A673 (cell line): ENCODE results near the gene TOR2A. TPM values are rescaled to one million over a fixed set of nuclear protein-coding genes. Genes with fewer than 3 reads are reported as not detected.
A peak's percentile ranks its signal among the peaks of the same experiment; 100 is the strongest.

Experiments used
- BruUV-seq: library from RNA; stranded (reverse); fragments of 400-500 nt; replicated peaks from 2 replicates; lab custom pipeline; 2021; lab: Mats Ljungman, UMichigan
- CTCF ChIA-PET: fragments of 300-600 bp; sonication (Branson Sonifier 250); formaldehyde crosslinking; loops from one replicate; lab custom pipeline; 2022; ENCODE audit warnings: antibody characterized with exemption; lab: Charles Lee
- POLR2A ChIA-PET: fragments of 300-600 bp; sonication (Branson Sonifier 250); formaldehyde crosslinking; loops from one replicate; lab custom pipeline; 2022; ENCODE audit warnings: antibody characterized with exemption; ENCODE audit not compliant: low non-redundant PET; lab: Charles Lee
- DNase-seq: peaks from one replicate; pipeline ENCODE4 v3.0.0-alpha.2; 2015; ENCODE audit warnings: low spot score
- H3K27ac ChIP-seq: fragments of 200-600 bp; sonication (generic); 2 replicates; pipeline ENCODE4 v1.5.1; 2016; ENCODE audit warnings: mixed run types, low read depth, mild to moderate bottlenecking, mixed read lengths, antibody characterized with exemption, low read length; ENCODE audit not compliant: poor library complexity, severe bottlenecking
- H3K27me3 ChIP-seq: fragments of 200-600 bp; sonication (generic); replicated peaks from 2 replicates; pipeline ENCODE4 v1.6.1; 2017; ENCODE audit warnings: mixed run types, low read depth, mild to moderate bottlenecking, mixed read lengths, antibody characterized with exemption, low read length; ENCODE audit not compliant: insufficient read depth, poor library complexity
- H3K36me3 ChIP-seq: fragments of 200-600 bp; sonication (generic); 2 replicates; pipeline ENCODE4 v1.6.1; 2016; ENCODE audit warnings: mixed run types, mild to moderate bottlenecking, mixed read lengths, antibody characterized with exemption, low read length; ENCODE audit not compliant: insufficient read depth, poor library complexity, severe bottlenecking
- H3K4me1 ChIP-seq: fragments of 200-600 bp; sonication (generic); 2 replicates; pipeline ENCODE4 v1.6.1; 2017; ENCODE audit warnings: mixed run types, mild to moderate bottlenecking, mixed read lengths, antibody characterized with exemption, low read length; ENCODE audit not compliant: insufficient read depth, poor library complexity, severe bottlenecking
- H3K4me3 ChIP-seq: fragments of 200-600 bp; sonication (generic); 2 replicates; pipeline ENCODE4 v1.5.1; 2016; ENCODE audit warnings: low read depth, mixed run types, mild to moderate bottlenecking, mixed read lengths, low read length; ENCODE audit not compliant: poor library complexity, severe bottlenecking
- H3K9me3 ChIP-seq: fragments of 200-600 bp; sonication (generic); 2 replicates; pipeline ENCODE4 v1.6.1; 2016; ENCODE audit warnings: mixed run types, low read depth, mild to moderate bottlenecking, mixed read lengths, antibody characterized with exemption, low read length; ENCODE audit not compliant: poor library complexity, severe bottlenecking
- EZH2 ChIP-seq: fragments of 200-600 bp; sonication (generic); IDR thresholded peaks from 2 replicates; pipeline ENCODE4 v1.6.1; 2017; ENCODE audit warnings: borderline replicate concordance, low read depth, mild to moderate bottlenecking, mixed read lengths, antibody characterized with exemption, low read length; ENCODE audit not compliant: poor library complexity, severe bottlenecking
- intact Hi-C: fragments of 100-400 bp; cut with micrococcal nuclease; formaldehyde crosslinking; loops from one replicate; pipeline ENCODE4 v1.10.0; 2022; ENCODE audit not compliant: unreplicated experiment
- total RNA-seq: library from RNA; stranded (reverse); gene quantifications from 2 replicates; pipeline ENCODE4 v1.2.3, GENCODE V29; 2021
- TF ChIP-seq, protein P1 (sequence below): fragments of 300-800, 200-600 bp; sonication (generic); conservative IDR thresholded peaks from 2 replicates; pipeline ENCODE4 v1.5.1; 2017; ENCODE audit warnings: low read depth, mild to moderate bottlenecking, antibody characterized with exemption, low read length, moderate library complexity, mixed read lengths

The TOR2A gene
- total RNA-seq, 1 experiment from 2014 or later = 9.2 TPM

DNA sequence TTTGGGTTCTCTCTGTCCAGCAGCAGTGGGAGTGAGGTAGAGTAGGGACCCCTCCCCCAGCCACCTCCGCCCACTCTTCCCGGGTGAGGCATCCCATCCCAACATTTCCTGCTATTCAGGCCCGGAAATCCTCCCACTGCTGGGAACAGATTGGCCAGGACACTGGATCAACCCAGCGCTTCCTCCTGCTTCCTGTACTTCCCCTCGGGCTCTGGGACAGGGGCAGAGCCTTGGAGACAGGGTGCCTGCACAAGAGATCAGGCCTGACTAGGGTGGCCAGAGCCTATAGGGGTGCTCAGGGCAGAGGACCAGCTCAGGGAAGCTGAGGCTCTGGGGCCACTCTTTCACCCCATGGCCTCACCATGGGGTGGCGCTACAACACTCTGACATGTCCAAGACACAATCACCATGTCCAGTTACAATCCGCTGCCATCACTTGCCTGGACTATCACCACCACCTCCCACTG is 28.9 kb upstream of the TOR2A start:
- intact Hi-C loops = no loop called here
- Histone ChIP-seq H3K27me3 (no peaks in the 10 kb centered on the region), H3K4me1 (no peaks in the 10 kb centered on the region), H3K9me3 (no peaks in the 10 kb centered on the region), H3K36me3 (no peaks in the 10 kb centered on the region), H3K27ac (no peak overlapping the region), H3K4me3 (no peak overlapping the region)
- no TSS peak for BruUV-seq
- ChIA-PET CTCF (no interaction called here), POLR2A (no interaction called here)
- TF ChIP-seq EZH2 = no peak
- TF ChIP-seq, protein P1, sequence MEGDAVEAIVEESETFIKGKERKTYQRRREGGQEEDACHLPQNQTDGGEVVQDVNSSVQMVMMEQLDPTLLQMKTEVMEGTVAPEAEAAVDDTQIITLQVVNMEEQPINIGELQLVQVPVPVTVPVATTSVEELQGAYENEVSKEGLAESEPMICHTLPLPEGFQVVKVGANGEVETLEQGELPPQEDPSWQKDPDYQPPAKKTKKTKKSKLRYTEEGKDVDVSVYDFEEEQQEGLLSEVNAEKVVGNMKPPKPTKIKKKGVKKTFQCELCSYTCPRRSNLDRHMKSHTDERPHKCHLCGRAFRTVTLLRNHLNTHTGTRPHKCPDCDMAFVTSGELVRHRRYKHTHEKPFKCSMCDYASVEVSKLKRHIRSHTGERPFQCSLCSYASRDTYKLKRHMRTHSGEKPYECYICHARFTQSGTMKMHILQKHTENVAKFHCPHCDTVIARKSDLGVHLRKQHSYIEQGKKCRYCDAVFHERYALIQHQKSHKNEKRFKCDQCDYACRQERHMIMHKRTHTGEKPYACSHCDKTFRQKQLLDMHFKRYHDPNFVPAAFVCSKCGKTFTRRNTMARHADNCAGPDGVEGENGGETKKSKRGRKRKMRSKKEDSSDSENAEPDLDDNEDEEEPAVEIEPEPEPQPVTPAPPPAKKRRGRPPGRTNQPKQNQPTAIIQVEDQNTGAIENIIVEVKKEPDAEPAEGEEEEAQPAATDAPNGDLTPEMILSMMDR = peak; percentile 45
- no peak for DNase-seq

DNA sequence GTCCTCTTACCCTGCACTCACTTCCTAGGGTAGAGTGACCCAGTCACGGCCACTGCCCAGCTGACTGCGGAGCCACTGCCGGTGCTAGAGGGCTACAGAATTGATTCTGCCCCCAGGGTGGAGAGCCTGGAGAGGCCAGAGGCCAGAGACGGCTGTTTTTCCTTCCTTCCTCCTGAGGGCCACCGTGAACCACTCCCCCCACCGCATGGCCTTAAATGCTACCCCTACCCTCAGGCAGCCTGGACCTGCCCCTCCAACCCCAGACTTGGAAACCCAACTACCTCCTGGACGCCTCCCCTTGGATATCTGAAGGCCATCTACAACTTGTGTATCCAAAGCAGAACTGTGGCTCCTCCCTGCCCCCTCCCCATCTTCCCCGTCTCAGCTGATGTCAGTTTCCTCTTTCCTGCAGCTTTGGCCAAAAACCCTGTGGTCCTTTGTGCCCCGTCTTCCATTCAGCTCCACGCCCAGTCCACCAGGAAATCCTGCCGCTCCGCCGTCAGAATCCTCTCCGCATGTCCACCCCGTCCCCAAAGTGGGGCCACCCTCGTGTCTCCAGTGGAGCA is 27.1 kb upstream of the TOR2A start:
- intact Hi-C loops = no loop called here
- TF ChIP-seq EZH2 = no peak
- TF ChIP-seq, protein P1 = no peak
- Histone ChIP-seq H3K36me3 (no peaks in the 10 kb centered on the region), H3K4me3 (no peak overlapping the region), H3K4me1 (no peaks in the 10 kb centered on the region), H3K27me3 (no peaks in the 10 kb centered on the region), H3K27ac (no peak overlapping the region), H3K9me3 (no peaks in the 10 kb centered on the region)
- ChIA-PET CTCF (no interaction called here), POLR2A (no interaction called here)
- DNase-seq = no peak
- BruUV-seq = no TSS peak

DNA sequence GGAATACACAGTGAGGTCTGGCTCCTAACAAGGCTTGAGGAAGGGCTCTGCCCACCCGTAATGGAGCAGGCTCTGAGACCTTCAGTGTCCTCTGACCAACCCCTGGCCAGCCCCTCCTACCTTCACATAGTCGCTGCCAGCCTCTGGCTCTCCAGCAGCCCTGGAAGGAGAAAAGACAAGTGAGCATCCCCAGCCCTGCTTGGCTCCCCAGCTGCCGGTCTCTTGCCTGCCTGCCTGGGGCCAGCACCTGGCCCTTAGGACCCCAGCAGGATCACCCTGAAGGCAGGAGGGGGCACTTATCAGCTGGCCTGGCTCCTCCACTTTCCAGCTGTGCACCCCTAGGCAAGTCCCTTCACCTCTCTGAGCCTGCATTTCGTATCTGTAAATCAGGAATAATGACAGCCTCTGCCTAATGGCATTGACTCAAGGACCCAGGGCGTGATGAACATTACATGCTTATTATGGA is 26.4 kb upstream of the TOR2A start:
- no peak for DNase-seq
- POLR2A ChIA-PET = no interaction called here
- no TSS peak for BruUV-seq
- H3K4me3 ChIP-seq = no peak overlapping the region
- no peaks in the 10 kb centered on the region for H3K27me3 ChIP-seq
- H3K9me3 ChIP-seq = no peaks in the 10 kb centered on the region
- no peak for TF ChIP-seq EZH2
- TF ChIP-seq, protein P1 = no peak
- intact Hi-C loops = no loop called here
- CTCF ChIA-PET = no interaction called here
- H3K4me1 ChIP-seq = no peaks in the 10 kb centered on the region
- no peaks in the 10 kb centered on the region for H3K36me3 ChIP-seq
- H3K27ac ChIP-seq = no peak overlapping the region
